ENCODE data around the gene TPPP3.

Gene TPPP3

DNA sequence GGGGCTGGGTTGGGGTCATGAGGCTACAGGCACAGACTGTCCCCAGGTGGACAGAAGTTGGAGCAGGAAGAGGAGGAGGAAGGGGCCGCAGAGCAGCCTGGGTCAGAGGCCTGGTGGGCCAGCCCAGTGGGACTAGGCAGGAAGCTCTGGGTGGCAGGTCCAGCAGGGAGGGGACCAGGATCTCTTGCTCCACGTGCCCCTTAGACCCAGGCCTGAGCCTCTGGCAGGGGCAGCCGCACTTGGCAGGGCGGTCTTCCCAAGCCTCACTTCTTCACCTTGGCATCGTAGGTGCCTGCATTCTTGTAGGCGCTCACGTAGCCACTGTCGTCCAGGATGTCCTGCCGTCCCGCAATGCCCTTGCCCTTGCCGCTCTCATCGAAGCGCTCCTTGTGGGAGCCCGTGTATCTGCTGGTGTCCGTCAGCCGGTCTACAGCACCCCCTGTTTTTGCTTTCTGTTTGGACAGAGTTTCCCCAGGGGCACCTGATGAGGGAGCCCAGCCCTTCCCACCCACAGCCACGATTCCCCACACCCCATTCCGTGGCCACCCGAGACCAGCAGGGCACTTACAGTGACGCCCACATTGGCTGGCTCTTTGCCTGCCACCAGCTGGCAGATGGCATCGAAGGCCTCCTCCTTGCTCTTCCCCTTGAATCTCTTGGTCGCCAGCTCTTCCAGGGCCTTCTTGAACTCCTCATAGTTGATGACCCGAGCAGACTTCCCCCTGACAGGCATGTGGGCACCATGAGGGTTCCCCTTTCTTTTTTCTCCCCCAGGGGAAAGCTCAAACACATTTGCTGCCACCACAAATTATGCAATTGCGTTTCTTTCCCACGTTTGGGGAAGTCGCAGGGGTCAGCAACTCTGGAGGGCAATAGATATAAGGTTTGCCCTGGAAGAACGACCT lies 3.1 kb downstream of the TPPP3 start:
- TF ChIP-seq, protein P1, sequence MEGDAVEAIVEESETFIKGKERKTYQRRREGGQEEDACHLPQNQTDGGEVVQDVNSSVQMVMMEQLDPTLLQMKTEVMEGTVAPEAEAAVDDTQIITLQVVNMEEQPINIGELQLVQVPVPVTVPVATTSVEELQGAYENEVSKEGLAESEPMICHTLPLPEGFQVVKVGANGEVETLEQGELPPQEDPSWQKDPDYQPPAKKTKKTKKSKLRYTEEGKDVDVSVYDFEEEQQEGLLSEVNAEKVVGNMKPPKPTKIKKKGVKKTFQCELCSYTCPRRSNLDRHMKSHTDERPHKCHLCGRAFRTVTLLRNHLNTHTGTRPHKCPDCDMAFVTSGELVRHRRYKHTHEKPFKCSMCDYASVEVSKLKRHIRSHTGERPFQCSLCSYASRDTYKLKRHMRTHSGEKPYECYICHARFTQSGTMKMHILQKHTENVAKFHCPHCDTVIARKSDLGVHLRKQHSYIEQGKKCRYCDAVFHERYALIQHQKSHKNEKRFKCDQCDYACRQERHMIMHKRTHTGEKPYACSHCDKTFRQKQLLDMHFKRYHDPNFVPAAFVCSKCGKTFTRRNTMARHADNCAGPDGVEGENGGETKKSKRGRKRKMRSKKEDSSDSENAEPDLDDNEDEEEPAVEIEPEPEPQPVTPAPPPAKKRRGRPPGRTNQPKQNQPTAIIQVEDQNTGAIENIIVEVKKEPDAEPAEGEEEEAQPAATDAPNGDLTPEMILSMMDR (IDR thresholded peaks at IDR 0.05; ENCODE audit: low read depth, low read length, missing control alignments): no peak
- DNase-seq (ENCODE audit: extremely low read depth, low read depth): no peak
- H3K4me3 ChIP-seq (replicated peaks; ENCODE audit: low read depth, low read length): no peak overlapping the region

DNA sequence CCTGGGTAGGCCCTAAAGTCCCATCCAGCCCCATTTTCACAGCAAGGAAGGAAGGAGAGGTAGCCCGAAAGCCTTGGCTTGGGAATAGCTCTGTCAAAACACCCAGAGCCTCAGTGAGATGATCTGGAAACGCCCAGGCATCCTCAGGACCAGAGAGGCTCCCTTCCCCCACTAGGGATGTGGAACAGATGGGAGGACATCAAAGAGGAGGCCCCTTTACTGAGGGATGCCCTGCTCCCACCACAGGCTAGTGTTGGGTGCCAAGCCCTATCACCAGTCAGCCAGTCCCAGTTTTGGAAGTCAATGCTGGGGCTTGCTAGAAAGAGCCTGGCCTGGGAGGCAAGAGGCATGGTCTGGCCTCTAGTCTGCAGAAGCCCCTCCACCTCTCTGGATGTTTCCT lies 4.7 kb downstream of the TPPP3 start:
- TF ChIP-seq, protein P1 (IDR thresholded peaks at IDR 0.05; ENCODE audit: low read depth, low read length, missing control alignments): no peak
- no peak overlapping the region for H3K4me3 ChIP-seq (replicated peaks; ENCODE audit: low read depth, low read length)
- no peak for DNase-seq (ENCODE audit: extremely low read depth, low read depth)

DNA sequence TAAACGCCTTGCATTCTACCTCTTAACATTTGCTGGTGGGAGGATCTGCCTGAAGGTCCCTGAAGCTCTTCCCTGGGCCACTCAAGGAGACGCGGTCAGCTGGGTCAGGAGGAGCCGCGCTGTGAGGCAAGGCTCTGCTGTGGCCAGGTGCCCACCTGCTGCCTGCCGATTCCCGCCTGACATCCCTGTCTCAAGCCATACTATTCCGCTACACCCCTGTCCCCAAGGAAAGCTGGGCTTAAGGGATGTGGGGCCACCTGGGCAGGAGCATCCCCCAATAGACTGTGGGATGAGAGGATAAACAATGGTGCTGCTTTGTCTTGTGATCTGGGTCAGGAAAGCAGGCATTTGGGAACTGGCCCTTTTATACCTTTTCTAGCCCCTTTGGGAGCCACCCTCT lies 5.1 kb downstream of the TPPP3 start:
- TF ChIP-seq, protein P1 (IDR thresholded peaks at IDR 0.05; ENCODE audit: low read depth, low read length, missing control alignments): no peak

DNA sequence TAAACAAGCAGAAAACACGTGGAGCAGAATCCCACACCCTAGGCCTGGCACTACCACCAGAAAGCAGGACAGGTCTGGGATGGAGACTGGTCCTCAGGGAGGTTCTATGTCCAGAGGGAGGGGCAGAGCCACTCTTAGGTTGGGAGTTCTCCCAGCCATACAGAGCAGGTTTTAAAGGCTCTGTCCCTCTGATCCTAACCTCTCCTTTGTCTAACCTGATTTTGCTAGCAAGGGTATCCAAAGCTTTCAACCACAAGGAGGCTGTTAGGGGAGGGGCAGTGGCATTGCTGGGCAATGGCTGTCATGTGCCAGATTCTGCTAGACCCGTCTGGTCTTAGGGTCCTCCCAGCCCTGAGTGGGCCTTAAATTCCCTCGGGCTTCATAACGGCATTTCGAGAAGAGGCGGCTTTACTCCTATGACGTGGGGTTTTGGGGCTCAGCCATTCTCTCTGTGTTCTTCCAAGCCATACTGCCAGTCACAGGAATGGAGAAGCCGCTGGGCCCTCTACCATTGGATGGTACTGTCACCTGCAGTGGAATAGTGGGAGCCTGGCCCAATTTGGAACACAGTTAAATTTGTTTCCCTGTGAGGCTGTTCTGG lies 5.7 kb downstream of the TPPP3 start:
- TF ChIP-seq, protein P1 (IDR thresholded peaks at IDR 0.05; ENCODE audit: low read depth, low read length, missing control alignments): no peak
- no peak overlapping the region for H3K4me3 ChIP-seq (replicated peaks; ENCODE audit: low read depth, low read length)
- DNase-seq (ENCODE audit: extremely low read depth, low read depth): no peak

More for the DNA sequence above, 5.1 kb downstream of the TPPP3 start:
- no peak overlapping the region for H3K4me3 ChIP-seq (replicated peaks; ENCODE audit: low read depth, low read length)
- no peak for DNase-seq (ENCODE audit: extremely low read depth, low read depth)

DNA sequence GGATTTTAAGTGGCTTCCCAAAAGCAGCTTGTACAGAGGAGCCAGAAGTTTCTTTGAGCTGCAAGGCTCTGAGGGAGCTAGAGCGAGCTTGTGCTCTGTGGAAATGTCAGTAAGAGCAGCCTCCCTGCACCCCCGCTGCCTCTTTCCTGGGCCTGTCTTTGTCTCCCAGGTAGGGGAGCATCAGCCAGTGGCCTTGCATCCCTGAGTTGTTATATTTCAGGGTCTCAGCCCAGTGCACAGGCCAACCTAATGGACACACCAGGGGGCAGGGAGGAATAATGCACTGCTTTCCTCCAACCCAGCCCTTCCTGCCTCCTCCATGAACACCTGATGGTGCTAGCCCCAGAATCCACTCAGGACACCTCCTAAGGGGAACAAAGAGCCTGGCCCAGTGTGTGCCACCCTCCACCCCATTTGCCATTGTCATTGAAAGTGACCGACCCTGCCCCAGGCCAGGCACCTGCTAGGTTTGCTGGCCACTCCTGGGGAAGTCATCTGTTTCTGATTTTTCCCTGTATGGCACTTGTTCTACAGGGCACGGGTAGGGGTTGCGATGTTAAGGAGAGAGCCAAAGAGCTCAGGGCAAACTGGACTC lies 6.3 kb downstream of the TPPP3 start:
- no peak for DNase-seq (ENCODE audit: extremely low read depth, low read depth)
- H3K4me3 ChIP-seq (replicated peaks; ENCODE audit: low read depth, low read length): no peak overlapping the region
- TF ChIP-seq, protein P1 (IDR thresholded peaks at IDR 0.05; ENCODE audit: low read depth, low read length, missing control alignments): no peak

DNA sequence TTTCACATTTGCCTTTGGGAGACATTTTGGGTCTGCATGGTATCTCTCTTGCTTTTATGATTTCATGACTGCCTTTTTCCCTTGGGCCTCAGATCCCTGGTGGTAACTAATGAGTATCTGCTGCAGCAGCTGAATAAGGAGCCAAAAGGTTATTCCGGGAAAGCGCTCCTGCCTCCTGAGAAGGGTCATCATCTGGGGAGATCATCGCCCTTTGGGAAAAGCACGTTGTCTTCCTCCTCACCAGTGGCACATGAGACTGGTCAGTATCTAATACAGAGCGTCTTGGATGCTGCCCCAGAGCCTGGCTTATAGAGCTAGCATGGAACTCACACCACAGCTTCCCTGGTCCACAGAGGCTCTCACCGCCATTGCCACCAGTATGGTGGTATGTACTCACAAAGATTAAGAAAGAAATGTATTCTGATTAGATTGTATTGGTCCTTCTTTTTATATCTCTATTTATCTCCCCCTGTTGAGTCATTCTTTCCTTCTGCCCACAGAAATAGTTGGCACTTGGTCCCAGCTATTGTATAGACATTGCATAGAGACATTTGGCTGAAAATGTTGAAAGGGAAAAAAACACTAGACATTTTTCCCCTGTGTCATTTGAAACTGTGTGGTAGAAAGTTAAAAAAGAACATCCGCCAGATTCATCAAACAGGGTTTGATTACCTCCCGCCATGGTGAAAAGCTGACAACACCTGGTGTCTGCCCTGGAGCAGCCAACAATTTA lies 8.4 kb downstream of the TPPP3 start:
- no peak for DNase-seq (ENCODE audit: extremely low read depth, low read depth)
- H3K4me3 ChIP-seq (replicated peaks; ENCODE audit: low read depth, low read length): no peak overlapping the region
- TF ChIP-seq, protein P1 (IDR thresholded peaks at IDR 0.05; ENCODE audit: low read depth, low read length, missing control alignments): no peak

Data from HFF-Myc (cell line).